Measurements from ENCODE around the gene NUTF2.

- TF ChIP-seq POLR2A (IDR thresholded peaks at IDR 0.05), result peak; percentile 39 to 77
- TF ChIP-seq POLR2AphosphoS5 (IDR thresholded peaks at IDR 0.05), result peak in 2 of 3 donors; percentile 13 to 83
- peak; percentile 72 to 96 for TF ChIP-seq CTCF (IDR thresholded peaks at IDR 0.05)
- no peak for TF ChIP-seq EP300 (IDR thresholded peaks at IDR 0.05)
Observed at GRCh38 chr16:67841816-67842508, 4.8 kb upstream of the NUTF2 start, which contains the start of gene THAP11.
